Central memory CD8-positive, alpha-beta T cell (primary cell): ENCODE results near the gene PHACTR4.
"Not testable (repeated sequence)": the region's sequence is repeated elsewhere in the genome, so short reads cannot be mapped to it uniquely, and the experiment has no call there.

ENCODE experiments used
- ATAC-seq: fragments of 150-1000 bp; cut with Tn5 transposase; replicated peaks from 2 replicates; pipeline ENCODE4 v1.10.0; 2022; ENCODE audit warnings: mild to moderate bottlenecking, moderate FRiP score, moderate number of reproducible peaks; ENCODE audit not compliant: poor library complexity, severe bottlenecking; ENCODE audit errors: extremely low read depth
- DNase-seq, 2 donors: peaks; one replicate each; pipeline ENCODE4 v3.0.0; 2021; ENCODE audit warnings: low spot score in 2 of 2
- H3K27ac Mint-ChIP-seq: one replicate; pipeline ENCODE4 v1.8.0; 2022; ENCODE audit warnings: low read depth, mild to moderate bottlenecking, moderate library complexity, mixed read lengths
- H3K27me3 Mint-ChIP-seq: one replicate; pipeline ENCODE4 v1.8.0; 2022; ENCODE audit warnings: mixed read lengths
- H3K36me3 Mint-ChIP-seq: one replicate; pipeline ENCODE4 v1.8.0; 2022; ENCODE audit warnings: mild to moderate bottlenecking, moderate library complexity, mixed read lengths; ENCODE audit not compliant: insufficient read depth
- H3K4me1 Mint-ChIP-seq: one replicate; pipeline ENCODE4 v1.8.0; 2022; ENCODE audit warnings: mixed read lengths
- H3K4me3 Mint-ChIP-seq: one replicate; pipeline ENCODE4 v1.8.0; 2022; ENCODE audit warnings: mild to moderate bottlenecking, moderate library complexity, mixed read lengths
- H3K9me3 Mint-ChIP-seq: one replicate; pipeline ENCODE4 v1.8.0; 2022; ENCODE audit warnings: mixed read lengths

The PHACTR4 gene

DNA sequence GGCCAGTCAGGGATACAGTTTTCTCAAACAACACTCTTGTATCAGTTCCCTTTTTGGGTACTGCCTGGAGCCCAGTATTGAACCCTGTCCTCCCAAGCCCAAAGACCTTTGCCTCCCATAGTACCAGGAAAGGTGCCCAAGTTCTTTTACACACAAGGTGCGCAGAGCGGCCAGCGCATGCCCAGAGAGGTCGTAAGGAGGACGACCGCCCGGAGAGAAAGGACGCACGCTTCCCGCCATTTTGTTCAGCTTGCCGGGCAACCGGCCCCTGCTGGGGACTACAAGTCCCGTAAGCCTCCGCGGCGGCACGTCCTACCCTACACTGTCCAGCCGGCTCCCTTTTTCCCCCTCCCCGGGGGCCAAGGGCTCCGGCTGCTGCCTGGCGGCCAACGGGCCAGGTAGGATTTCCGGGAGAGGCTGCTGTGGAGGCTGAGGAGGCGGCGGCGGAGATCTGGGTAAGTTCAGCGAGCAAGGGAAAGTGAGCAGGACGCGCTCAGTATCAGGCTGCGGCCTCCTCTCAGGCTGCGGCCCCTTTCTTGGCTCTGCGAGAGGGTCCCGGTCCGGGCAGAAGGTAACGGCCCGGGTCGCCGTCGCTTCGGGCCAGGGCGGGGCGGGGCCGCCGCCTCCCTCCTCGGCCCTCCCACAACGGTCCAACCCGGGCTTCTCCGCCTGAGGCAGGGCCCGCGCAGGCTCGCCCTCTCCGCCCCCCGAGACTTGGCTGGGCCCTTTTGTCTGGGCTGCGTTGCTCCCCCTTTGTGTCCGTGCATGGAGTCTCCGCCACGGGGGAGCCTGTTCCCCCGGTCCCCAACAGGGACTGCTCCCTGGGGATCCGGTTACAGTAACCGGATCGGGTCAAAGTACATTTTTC, at the start of gene PHACTR4:
Gene PHACTR4, plus strand, starts transcription at position 370 of the 868 bp plus-strand sequence. CDS start 37,708 bp downstream, outside the sequence.
- Mint-ChIP-seq H3K4me3 (peak within 1 kb of the TSS; percentile 89), H3K9me3 (no peaks in the 10 kb centered on the region), H3K36me3 (peaks cover 6% of the 10 kb centered on the region), H3K4me1 (peaks cover 18% of the 10 kb centered on the region), H3K27ac (peak within 1 kb of the TSS; percentile 78), H3K27me3 (no peaks in the 10 kb centered on the region)
- DNase-seq, result peak; percentile 49 to 50
- ATAC-seq, result peak; percentile 78

DNA sequence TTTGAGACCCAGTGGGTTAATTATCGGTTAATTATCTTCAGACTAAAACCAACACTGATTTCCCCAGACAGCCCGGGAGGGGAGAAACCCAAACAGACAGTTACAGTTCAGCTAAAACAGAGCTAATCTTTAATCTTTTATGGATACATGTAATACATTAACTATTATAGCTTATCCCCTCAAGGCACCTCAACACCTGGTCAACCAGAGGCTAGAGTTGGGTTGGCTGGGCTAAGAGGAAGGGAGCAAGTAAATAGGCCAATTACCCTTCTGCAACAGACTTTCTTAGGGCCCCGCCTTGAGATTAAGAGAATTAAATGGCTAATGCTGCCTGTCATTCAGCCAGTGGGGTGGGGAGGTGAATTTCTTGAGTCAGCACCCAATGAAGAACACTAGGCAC, 47.3 kb upstream of the PHACTR4 start:
- no peak overlapping the region for H3K27ac Mint-ChIP-seq
- no peak for DNase-seq
- no peaks in the 10 kb centered on the region for H3K27me3 Mint-ChIP-seq
- H3K9me3 Mint-ChIP-seq, result no peaks in the 10 kb centered on the region
- H3K4me3 Mint-ChIP-seq, result no peak overlapping the region
- no peaks in the 10 kb centered on the region for H3K36me3 Mint-ChIP-seq
- no peak for ATAC-seq
- H3K4me1 Mint-ChIP-seq, result no peaks in the 10 kb centered on the region

DNA sequence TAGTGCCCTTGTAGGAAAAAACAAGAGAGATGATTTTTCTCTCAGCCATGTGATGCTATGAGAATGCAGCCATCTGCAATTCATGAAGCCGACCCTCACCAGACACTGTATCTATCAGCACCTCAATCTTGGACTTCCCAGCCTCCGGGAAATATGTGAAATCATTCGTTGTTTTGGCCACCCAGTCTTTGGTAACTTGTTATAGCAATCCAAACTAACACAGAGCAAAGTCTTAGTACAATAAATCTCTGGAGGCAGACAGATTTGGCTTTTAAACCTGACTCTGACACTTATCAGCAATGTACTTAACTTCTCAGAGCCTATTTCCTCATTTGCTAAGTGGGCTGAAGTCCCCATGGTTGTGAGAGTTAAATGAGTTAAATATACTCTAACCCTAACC, 45.8 kb upstream of the PHACTR4 start:
- no peak for ATAC-seq
- Mint-ChIP-seq H3K27me3 (no peaks in the 10 kb centered on the region), H3K4me3 (no peak overlapping the region), H3K36me3 (peaks cover 5% of the 10 kb centered on the region), H3K9me3 (no peaks in the 10 kb centered on the region), H3K4me1 (peaks cover 4% of the 10 kb centered on the region), H3K27ac (no peak overlapping the region)
- no peak for DNase-seq

DNA sequence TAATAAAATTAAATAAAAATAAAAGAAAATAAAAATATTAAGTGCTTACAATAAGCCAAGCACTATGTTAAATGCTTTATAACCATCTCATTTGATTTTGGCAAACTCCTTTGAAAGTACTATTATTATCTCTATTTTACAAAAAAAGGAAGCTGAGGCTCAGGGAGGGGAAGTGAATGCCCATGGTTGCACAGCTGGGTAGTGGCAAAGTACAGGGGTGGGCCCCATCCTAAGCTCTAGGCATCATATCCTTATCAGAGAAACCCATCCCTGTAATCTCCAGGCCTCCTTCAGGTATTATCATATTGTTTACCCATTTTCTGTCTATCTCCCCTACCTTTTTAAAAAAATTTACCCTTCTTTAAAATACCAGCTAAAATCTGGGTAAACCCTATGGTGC, 43.0 kb upstream of the PHACTR4 start:
- Mint-ChIP-seq H3K27ac (no peak overlapping the region), H3K36me3 (peaks cover 23% of the 10 kb centered on the region), H3K4me1 (peaks cover 21% of the 10 kb centered on the region), H3K4me3 (no peak overlapping the region), H3K9me3 (no peaks in the 10 kb centered on the region), H3K27me3 (no peaks in the 10 kb centered on the region)
- DNase-seq (no peak), ATAC-seq (no peak)

DNA sequence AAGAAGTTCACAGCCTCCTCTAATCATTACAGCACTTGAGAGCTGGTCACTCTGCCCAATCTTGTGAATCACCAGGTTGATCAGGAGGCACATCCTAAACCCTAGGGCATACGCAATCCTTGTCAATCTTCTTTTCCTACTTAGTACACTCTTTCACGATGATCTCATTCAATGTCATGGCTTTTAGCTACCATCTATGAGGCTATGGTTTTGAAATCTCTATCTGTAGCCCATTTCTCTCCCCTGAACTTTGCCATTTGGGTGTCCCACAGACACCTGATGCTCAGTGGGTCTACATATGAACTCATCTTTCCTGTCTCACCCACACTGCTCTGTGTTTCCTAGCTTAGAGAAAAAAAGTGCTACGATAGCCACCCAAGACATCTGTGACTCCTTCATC, 42.6 kb upstream of the PHACTR4 start:
- Mint-ChIP-seq H3K27me3 (no peaks in the 10 kb centered on the region), H3K36me3 (peaks cover 26% of the 10 kb centered on the region), H3K9me3 (no peaks in the 10 kb centered on the region), H3K27ac (no peak overlapping the region), H3K4me3 (no peak overlapping the region), H3K4me1 (peaks cover 24% of the 10 kb centered on the region)
- no peak for ATAC-seq
- no peak for DNase-seq

DNA sequence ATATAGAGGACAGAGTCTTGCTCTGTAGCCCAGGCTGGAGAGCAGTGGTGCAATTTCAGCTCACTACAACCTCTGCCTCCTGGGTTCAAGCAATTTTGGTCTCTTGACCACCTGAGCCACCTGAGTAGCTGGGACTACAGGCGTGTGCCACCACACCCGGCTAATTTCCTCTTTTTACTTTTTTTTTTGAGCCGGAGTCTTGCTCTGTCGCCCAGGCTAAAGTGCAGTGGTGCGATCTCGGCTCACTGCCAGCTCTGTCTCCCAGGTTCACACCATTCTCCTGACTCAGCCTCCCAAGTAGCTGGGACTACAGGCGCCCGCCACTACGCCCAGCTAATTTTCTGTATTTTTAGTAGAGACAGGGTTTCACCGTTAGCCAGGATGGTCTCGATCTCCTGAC, 42.1 kb upstream of the PHACTR4 start:
- not testable (repeated sequence) for H3K27ac Mint-ChIP-seq, H3K4me3 Mint-ChIP-seq, DNase-seq, ATAC-seq, H3K27me3 Mint-ChIP-seq, H3K9me3 Mint-ChIP-seq
- H3K4me1 Mint-ChIP-seq, result peaks cover 28% of the 10 kb centered on the region
- peaks cover 30% of the 10 kb centered on the region for H3K36me3 Mint-ChIP-seq

DNA sequence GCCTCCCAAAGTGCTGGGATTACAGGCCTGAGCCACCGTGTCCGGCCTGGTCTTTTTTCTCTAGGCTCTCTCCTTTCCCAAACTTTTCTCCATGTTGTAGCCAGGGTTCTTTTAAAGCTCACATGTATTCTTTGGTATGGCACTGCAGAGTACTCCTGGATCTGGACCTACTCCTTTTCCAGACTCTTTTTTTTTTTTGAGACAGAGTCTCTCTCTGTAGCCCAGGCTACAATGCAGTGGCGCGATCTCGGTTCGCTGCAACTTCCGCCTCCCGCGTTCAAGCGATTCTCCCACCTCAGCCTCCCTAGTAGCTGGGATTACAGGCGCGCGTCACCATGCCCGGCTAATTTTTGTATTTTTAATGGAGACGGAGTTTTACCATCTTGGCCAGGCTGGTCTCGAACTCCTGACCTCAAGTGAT, 41.3 kb upstream of the PHACTR4 start:
- H3K4me1 Mint-ChIP-seq, result peaks cover 36% of the 10 kb centered on the region
- no peaks in the 10 kb centered on the region for H3K27me3 Mint-ChIP-seq
- no peaks in the 10 kb centered on the region for H3K9me3 Mint-ChIP-seq
- H3K27ac Mint-ChIP-seq, result peak overlapping the region; percentile 98
- peak overlapping the region; percentile 88 for H3K4me3 Mint-ChIP-seq
- H3K36me3 Mint-ChIP-seq, result peaks cover 35% of the 10 kb centered on the region
- ATAC-seq (no peak), DNase-seq (no peak)

DNA sequence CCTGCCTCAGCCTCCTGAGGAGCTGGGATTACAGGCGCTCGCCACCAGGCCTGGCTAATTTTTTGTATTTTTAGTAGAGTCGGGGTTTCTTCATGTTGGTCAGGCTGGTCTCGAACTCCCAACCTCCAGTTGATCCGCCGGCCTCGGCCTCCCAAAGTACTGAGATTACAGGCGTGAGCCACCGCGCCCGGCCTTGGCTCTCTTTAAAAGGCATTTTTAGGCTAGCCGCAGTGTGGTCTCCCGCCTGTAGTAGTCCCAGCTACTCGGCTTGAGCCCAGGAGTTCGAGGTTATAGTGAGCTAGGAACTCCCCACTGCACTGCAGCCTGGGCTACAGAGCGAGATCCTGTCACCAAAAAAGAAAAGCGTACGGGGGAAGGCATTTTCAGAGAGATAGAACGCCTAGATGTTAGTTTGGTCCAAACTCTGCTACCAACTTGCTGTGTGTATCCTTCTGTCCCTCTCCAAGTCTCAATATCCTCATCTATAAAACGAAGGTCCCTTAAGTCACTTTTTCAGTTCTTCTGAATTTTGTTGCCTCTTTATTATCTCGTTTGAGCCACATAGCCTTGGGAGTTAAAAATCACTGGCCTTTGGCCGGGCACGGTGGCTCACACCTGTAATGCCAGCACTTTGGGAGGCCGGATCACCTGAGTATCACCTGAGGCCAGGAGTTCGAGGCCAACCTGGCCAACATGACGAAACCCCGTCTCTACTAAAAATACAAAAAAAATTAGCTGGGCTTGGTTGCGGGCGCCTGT, 40.0 kb upstream of the PHACTR4 start:
- Mint-ChIP-seq H3K36me3 (peaks cover 38% of the 10 kb centered on the region), H3K9me3 (no peaks in the 10 kb centered on the region), H3K27ac (peak overlapping the region; percentile 98), H3K4me1 (peaks cover 38% of the 10 kb centered on the region), H3K4me3 (peak overlapping the region; percentile 88), H3K27me3 (no peaks in the 10 kb centered on the region)
- ATAC-seq (peak; percentile 29), DNase-seq (no peak)

DNA sequence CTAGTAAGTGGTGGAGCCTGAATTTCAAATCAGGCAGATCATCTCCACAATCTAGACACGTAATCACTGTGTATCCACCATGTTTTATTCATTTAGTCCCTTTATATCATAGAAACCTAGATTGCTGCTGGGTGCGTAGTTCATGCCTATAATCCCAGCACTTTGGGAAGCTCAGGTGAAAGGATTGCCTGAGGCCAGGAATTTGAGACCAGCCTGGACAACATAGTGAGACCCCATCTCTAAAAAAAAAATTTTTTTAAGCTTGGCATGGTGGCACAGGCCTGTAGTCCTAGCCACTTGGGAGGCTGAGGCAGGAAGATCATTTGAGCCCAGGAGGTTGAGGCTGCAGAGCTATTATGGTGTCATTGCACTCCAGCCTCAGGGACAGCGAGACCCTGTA, 30.6 kb upstream of the PHACTR4 start:
- Mint-ChIP-seq H3K9me3 (no peaks in the 10 kb centered on the region), H3K27ac (no peak overlapping the region)
- ATAC-seq, result no peak

DNA sequence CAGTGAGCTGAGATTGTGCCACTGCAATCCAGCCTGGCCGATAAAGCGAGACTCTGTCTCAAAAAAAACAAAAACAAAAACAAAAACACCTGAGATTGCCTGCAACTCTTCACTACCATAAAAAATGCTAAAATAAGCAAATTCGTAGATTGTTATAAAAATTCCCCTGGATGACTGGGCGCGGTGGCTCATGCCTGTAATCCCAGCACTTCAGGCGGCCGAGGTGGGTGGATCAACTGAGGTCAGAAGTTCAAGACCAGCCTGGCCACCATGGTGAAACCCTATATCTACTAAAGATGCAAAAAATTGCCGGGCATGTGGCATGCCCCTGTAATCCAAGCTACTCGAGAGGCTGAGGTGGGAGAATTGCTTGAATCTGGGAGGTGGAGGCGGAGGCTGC, 30.0 kb upstream of the PHACTR4 start:
- ATAC-seq (no peak), DNase-seq (no peak)
- H3K4me3 Mint-ChIP-seq, result no peak overlapping the region
- no peak overlapping the region for H3K27ac Mint-ChIP-seq
- no peaks in the 10 kb centered on the region for H3K27me3 Mint-ChIP-seq
- no peaks in the 10 kb centered on the region for H3K4me1 Mint-ChIP-seq
- H3K36me3 Mint-ChIP-seq, result peaks cover 14% of the 10 kb centered on the region
- no peaks in the 10 kb centered on the region for H3K9me3 Mint-ChIP-seq

More for the DNA sequence above, 30.6 kb upstream of the PHACTR4 start:
- Mint-ChIP-seq H3K27me3 (no peaks in the 10 kb centered on the region), H3K4me1 (no peaks in the 10 kb centered on the region), H3K4me3 (no peak overlapping the region), H3K36me3 (peaks cover 16% of the 10 kb centered on the region)
- no peak for DNase-seq

DNA sequence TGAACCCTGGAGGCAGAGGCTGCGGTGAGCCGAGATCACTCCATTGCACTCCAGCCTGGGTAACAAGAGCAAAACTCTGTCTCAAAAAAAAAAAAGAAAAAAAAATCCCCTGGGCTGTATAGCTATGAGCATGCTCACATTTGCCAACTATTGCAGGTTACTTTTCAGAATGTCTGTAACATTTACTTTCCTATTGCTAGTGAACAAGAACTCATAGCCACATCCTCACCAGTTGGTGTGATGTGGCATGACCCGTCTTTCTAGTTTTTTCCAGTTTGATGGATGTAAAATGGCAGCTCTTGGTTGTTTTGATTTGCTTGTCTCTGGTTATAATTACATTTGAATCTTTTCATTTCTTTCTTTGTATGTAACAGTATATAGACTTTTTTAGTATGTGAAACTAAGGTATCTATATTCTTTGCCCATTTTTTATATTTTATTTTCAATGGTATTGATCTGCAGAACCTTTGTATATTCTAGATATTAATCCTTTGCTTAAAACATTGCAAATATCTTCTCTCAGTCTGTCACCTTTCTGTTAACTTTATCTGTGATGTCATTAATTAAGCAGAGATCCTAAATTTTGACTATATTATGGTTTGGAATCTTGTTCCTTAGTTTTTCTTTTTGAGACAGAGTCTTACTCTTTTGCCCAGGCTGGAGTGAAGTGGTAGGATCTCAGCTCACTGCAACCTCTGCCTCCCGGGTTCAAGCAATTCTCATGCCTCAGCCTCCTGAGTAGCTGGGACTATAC, 29.1 kb upstream of the PHACTR4 start:
- ATAC-seq (peak; percentile 14), DNase-seq (no peak)
- no peak overlapping the region for H3K27ac Mint-ChIP-seq
- H3K36me3 Mint-ChIP-seq, result peaks cover 6% of the 10 kb centered on the region
- no peaks in the 10 kb centered on the region for H3K9me3 Mint-ChIP-seq
- H3K4me1 Mint-ChIP-seq, result no peaks in the 10 kb centered on the region
- H3K4me3 Mint-ChIP-seq, result no peak overlapping the region
- no peaks in the 10 kb centered on the region for H3K27me3 Mint-ChIP-seq

DNA sequence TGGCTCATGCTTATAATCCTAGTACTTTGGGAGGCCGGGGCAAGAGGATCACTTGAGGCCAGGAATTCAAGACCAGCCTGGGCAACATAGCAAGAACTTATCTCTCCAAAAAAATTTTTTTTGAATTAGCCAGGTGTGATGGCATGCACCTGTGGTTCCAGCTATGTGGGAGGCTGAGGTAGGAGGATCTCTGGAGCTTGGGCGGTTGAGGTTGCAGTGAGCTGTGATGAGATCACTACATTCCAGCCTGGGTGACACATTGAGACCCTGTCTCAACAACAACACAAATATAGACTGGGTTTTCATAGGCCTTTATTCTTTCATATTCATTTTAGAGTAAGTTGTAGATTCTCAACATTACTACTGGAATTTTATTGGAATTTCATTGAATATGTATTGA, 27.9 kb upstream of the PHACTR4 start:
- ATAC-seq (no peak), DNase-seq (no peak)
- Mint-ChIP-seq H3K27ac (no peak overlapping the region), H3K9me3 (no peaks in the 10 kb centered on the region), H3K4me1 (no peaks in the 10 kb centered on the region), H3K4me3 (no peak overlapping the region), H3K36me3 (peaks cover 6% of the 10 kb centered on the region), H3K27me3 (no peaks in the 10 kb centered on the region)
